ENCODE results near the gene C11orf91.

DNA sequence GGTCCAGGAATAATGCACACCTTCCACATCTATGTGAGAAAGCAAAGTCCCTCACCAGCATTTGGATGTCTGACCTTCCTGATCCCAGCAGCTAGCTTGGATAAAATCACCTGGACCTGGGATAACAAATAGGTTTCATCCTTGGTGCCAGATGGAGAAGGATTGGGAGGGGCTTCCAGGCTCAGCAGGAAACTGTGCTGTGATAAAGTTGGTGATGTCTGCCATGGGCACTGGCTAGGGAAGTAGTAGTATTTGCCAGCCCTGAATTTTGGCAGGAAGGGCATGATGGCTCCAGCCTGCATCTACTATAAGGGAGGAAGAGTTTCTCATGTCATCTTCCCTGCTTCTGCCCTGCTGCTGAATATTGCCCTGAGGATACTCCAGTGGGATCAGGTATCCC lies 37.5 kb downstream of the C11orf91 start:
- TF ChIP-seq CTCF (IDR thresholded peaks at IDR 0.05) (no peak), EP300 (IDR thresholded peaks at IDR 0.05) (no peak), POLR2A (IDR thresholded peaks at IDR 0.05) (no peak), POLR2AphosphoS5 (IDR thresholded peaks at IDR 0.05) (no peak)
